HG02678 (cell line): ENCODE results near the gene USP54.
"Not testable (repeated sequence)": the region's sequence is repeated elsewhere in the genome, so short reads cannot be mapped to it uniquely, and the experiment has no call there.

Experiments
- ATAC-seq: cut with Tn5 transposase; IDR thresholded peaks from one replicate; pipeline ENCODE4 v1.9.1; 2021; ENCODE audit warnings: mild to moderate bottlenecking, moderate library complexity; ENCODE audit not compliant: unreplicated experiment

Gene USP54, protein sequence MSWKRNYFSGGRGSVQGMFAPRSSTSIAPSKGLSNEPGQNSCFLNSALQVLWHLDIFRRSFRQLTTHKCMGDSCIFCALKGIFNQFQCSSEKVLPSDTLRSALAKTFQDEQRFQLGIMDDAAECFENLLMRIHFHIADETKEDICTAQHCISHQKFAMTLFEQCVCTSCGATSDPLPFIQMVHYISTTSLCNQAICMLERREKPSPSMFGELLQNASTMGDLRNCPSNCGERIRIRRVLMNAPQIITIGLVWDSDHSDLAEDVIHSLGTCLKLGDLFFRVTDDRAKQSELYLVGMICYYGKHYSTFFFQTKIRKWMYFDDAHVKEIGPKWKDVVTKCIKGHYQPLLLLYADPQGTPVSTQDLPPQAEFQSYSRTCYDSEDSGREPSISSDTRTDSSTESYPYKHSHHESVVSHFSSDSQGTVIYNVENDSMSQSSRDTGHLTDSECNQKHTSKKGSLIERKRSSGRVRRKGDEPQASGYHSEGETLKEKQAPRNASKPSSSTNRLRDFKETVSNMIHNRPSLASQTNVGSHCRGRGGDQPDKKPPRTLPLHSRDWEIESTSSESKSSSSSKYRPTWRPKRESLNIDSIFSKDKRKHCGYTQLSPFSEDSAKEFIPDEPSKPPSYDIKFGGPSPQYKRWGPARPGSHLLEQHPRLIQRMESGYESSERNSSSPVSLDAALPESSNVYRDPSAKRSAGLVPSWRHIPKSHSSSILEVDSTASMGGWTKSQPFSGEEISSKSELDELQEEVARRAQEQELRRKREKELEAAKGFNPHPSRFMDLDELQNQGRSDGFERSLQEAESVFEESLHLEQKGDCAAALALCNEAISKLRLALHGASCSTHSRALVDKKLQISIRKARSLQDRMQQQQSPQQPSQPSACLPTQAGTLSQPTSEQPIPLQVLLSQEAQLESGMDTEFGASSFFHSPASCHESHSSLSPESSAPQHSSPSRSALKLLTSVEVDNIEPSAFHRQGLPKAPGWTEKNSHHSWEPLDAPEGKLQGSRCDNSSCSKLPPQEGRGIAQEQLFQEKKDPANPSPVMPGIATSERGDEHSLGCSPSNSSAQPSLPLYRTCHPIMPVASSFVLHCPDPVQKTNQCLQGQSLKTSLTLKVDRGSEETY (N-terminal part only)

DNA sequence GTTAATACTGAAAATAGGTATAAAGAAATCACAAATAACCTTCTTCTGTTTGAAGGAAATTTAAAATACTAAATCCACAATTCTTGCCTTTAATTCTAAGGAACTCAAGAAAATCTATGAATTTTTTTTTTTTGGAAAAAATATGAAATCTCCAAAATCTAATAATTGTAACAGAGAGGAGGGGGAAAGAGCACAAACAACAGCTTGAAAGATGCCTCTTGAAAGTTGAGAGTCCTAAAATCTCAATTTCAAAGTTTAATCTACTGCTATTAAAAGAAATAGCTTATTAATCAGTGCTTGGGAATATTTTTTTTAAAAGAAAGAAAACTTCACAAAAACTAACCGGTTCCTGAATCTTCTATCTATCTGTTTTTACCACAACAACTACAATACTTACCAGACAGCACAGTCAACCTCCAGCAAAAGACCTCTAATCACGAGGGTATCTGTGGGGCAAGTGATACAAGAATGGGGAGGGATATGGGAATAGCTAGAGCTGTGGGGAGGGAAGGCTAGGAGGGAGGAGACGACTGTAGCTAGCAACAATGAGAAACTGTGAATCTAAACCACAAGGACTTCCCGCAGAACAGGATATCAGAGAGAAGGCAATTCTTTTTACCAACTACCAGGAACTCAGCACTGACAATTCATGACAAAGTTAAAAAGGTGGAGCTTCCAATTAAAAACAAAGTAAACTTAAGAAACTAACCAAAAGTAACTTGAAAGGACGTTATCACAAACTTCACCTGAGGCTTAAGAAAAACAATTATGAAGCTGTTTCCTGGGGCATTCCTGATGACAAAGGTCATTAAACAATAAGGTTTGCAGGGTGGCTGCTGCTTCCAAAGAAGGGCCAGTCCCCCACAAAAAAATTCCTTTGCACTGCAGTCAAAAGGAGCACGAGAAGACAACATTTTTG, at the start of gene USP54:
USP54 (minus strand) TSS at position 462 of the 919 bp plus-strand sequence. CDS start 15,684 bp downstream, outside the sequence.
- ATAC-seq: no peak

DNA sequence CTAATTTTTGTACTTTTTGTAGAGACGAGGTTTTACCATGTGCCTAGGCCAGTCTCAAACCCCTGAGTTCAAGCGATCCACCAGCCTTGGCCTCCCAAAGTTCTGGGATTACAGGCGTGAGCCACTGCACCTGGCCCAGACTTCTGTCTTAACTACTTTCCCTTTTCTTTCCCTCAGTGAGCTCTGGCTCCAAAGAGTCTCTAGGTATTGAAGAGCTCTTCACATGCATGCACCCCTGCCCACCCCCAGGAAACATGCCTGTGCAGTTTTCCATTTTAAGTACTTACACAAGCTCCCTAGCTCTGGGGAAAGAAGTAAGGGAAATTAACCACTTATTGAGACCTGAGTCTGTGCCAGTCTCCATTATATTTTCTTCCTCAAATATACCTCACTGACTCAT, 48.1 kb upstream of the USP54 start:
- no peak for ATAC-seq

DNA sequence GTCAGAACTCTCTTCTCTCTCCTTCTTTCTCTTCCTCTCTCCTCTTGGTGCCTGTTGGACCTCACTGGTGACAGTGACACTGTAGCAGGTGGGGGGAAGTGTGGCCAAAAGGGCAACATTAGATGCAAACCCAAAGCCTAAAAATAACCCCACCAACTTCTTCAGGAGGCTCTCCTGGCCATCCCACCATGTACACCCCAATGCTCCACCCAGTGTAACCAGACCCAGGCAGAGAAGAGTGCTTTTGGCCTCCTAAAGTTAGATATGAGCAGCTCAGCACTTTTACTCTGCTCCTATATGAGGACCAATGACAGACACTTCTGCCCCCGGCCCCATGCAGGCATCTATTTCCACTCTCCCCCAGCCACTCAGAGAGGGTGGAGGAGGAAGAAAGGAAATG, 44.6 kb upstream of the USP54 start:
- no peak for ATAC-seq

DNA sequence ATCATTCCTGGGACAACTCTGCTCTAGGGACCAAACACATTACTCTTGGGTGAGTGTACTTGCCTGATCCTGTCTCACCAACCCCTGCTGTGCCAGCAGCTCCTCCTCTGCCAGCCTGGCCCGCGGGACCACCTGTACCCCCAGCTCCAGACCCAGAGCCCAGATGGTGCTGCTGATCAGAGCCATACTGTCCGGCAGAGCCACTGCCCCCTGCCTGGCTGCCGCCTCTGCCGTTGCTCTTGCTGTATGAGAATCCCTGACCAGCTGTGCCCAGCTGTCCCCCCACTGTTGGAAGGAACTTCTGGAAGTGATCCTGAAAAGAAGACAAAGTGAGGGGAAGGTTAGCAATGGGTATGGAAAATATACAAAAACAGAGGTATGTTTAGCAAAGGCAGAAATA, 43.3 kb upstream of the USP54 start:
- ATAC-seq: no peak

DNA sequence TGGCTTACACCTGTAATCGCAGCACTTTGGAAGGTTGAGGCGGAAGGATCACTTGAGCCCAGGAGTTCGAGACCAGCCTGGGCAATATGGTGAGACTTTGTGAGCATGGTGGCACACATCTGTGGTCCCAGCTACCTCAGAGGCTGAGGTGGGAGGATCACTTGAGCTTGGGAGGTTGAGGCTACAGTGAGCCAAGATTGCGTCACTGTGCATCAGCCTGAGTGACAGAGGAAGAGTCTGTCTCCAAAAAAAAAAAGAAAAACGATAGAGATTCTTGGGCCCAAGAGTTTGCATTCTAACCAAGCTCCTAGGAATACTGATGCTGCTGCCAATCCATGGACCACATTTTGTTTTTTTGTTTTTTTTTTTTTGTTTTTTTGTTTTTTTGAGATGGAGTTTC, 38.0 kb upstream of the USP54 start:
- ATAC-seq: no peak

DNA sequence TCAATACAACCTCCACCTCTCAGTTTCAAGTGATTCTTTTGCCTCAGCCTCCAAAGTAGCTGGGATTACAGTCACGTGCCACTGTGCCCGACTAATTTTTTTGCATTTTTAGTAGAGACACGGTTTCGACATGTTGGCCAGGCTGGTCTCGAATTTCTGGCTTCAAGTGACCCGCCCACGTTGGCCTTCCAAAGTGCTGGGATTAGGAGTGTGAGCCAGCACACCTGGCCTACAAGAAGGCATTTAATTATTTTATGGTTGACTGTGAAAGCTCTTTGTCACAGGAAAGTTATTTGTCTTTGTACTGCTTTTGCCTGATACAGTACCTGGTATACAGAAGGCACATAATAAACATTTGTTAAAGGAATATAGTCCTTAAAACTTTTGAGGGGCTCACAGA, 37.3 kb upstream of the USP54 start:
- no peak for ATAC-seq

DNA sequence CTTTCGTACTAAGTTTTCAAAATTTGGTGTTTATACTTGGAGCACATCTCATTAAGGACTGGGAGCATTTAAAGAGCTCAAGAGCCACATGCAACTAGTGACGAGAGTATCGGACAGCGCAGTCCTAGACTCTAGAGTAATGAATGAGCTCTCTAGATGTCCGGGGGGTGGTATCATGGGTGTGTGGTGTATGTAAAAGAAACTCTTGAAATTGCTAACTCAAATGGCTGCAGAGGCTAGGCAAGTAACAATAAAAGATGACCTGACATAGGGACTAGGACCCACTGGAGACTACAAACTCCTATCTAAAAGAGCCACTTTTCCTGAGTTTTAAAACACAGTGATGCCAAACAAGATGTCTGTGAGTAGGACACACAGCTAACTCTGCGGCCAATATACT, 36.2 kb upstream of the USP54 start:
- no peak for ATAC-seq

DNA sequence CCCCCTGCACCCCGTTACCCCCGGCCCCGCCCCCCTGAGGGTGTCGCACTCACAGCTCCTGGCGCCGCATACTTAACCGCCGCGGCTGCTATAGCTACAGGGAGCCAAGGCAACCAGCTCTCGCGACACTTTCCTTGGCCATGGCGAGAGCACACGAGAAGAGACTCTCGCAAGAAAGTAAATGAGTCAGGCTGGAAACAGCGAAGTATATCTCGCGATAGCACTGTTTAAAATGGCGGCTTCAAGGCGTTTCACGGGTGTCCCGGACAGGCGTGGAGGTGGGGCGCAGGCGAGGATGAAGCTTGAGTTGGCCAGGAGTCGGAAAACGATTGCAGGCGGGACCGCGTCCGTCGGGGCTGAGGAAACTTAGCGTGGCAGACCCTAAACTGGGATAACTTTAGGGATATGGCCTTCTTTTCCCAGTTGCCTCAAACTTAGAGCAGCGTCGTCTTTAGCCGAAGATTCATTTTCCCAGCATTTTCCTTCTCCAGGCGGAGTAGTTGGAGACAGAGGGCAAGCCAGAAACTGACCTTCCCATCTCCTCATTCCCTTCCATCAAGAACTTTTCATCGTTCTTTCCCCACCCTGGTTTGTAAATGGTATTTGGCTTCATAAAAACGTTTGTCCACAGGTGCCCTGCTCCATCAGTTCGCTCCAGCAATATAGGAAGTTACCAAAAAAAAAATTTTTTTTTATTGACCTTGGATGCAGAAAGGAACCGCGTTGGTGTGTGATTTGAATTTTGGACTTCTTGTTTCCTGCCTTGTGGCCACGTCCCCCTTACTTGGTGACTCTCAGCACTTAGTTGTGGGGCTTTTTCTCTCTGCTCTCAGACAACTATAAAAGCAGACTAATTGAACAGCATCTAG, 35.0 kb upstream of the USP54 start:
- peak; percentile 98 for ATAC-seq

DNA sequence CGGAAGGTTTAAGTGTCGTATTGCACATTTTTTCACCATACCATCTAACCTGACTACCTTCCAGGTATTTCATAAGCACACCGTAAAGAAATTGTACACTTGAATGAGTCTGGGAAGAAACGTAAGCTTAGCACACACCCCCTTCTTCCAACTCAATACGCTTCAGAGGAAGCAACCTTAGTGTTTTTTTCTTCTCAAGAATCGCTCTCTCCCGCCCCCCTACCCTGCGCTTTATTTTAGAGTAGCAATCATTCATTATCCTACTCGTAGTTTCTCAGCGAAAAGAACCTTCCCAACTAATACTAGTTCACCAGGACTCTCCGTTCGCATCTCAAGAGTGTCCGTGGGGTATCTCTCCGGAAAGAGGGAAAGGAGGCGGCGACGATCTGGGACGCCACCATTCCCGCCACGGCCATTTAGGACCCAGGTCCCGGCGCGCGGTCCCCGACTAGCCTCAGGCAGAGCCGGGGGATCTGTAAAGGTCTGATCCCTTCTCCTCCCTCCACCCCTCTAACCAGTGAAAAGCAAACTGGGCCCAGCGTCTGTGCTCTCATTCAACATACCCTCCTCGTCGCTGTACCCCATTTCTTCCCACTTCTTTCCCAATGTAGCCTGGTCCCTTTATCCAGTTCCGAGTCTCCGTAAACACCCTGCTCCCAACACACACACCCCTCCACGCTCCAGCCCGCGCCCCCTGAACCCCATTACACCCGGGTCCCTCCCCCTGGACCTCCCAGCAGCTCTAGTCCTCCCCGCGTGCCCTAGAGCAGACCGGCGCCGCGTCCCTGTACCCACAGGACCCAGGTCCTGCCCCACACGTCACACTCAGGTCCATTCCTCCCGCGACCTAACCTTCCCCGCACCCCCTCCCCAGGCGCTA, 34.1 kb upstream of the USP54 start:
- ATAC-seq: peak; percentile 29

DNA sequence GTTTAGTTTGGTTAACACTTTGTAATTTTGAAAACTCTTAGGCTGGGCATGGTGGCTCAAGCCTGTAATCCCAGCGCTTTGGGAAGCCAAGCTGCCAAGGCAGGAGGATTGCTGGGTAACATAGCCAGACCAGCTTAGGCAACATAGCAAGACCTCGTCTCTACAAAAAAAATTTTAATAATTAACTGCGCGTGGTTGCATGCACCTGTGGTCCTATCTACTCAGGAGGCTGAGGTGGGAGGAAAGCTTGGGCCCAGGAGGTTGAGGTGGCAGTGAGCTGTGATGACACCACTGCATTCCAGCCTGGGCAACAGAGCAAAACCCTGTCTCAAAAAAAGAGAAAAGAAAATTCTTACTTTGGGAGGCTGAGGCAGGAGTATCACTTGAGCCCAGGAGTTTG, 31.9 kb upstream of the USP54 start:
- ATAC-seq: no peak

DNA sequence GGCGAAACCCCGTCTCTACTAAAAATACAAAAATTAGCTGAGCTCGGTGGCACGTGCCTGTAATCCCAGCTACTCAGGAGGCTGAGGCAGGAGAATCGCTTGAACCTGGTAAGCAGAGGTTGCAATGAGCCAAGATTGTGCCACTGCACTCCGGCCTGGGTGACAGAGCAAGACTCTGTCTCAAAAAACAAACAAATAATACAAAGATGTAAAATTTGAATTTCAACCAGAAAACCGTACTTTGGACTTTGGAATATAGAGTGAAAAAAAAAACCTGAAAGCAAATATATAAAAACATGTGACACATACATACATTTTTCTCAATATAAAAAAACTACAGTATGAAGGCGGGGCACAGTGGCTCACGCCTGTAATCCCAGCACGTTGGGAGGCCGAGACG, 29.8 kb upstream of the USP54 start:
- not testable (repeated sequence) for ATAC-seq

DNA sequence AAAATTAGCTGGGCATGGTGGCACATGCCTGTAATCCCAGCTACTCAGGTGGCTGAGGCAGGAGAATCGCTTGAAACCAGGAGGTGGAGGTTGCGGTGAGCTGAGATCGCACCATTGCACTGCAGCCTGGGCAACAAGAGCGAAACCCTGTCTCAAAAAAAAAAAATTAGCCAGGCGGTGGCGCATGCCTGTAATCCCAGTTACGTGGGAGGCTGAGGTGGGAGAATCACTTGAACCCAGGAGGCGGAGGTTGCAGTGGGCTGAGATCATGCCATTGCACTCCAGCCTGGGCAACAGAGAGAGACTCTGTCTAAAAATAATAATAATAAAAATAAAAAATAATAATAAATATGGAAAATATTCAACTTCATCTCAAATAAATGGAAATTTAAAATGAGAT, 26.0 kb upstream of the USP54 start:
- not testable (repeated sequence) for ATAC-seq

DNA sequence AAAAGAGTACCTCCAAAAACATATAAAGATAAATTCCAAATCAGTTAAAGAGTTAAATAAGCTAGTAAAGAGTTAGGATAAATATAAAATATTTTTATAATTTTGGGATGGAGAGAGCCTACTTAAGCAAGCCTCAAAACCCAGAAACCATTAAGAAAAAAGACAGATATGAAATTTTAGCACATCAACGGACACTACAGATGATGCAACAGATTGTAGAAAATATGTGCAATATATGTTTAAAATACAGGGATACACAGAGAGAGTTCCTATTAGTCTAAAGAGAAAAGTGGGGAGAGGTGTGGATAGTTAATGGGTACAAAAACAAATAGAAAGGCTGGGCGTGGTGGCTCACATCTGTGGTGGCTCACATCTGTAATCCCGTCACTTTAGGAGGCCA, 23.6 kb upstream of the USP54 start:
- ATAC-seq: no peak

DNA sequence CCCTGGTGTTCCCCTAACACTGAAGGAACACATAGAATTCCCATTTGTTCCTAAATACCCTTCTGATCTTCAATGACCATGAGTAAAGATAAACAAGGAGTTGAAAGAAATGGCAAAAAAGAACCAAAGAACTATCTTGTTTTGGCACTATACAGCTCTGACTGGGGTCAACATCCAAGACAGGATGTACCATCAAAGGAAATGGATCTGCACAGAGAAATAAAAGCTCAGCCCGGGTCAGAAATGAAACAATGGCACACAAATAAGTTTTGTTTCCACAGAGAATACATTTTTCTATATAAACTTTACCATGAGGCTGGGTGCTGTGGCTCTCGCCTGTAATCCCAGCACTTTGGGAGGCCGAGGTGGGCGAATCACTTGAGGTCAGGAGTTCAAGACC, 18.0 kb upstream of the USP54 start:
- ATAC-seq: no peak

DNA sequence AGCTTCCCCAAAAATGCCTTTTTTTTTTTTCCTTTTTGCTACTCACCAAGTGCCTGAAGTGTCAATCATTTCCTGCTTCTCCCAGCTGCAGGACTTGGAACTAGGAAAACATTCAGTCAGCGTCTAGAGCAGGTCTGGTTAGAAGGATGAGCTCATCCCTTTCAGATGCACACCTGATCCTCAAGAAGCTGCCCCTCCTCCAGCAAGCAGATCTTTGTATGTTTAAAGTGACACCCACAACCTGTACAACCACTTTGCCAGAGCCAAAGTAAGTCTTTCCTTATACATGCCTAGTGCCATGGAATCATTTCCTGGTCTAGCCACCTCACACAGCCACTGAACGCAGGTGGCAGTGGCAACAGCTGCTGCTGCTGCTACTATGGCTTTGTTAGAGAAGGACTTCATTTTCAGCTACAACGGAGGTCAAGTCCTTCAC, 10.4 kb upstream of the USP54 start:
- no peak for ATAC-seq

DNA sequence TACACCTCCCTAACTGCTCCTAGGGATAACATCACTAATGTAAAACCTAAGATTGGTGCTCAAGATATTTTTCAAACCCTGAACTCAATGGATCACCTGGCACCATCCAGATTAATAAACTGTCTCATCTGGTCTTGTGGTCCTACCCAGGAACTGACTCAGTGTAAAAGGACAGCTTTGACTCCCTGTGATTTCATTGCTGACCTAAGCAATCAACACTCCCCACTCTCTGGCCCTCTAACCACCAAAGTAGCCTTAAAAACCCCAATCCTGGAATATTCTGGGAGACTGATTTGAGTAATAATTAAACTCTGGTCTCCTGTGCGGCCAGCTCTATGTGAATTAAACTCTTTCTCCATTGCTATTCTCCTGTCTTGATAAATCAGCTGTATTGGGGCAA, 6.2 kb upstream of the USP54 start:
- ATAC-seq: no peak

DNA sequence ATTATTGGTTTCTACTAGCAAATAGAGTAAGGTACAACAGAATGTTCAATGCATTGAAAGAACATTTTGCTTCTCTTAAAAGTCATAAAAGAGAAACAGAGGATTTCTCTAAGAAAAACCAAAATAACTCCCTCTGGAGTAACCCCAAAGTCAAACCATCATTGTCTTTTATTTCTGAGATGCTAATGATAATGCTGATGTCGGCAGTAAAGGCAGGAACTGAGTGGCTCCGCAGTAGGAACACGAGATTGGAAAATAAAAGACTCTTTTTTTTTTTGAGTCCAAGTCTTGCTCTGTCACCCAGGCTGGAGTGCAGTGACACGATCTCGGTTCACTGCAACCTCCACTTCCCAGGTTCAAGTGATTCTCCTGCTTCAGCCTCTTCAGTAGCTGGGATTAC, 2.7 kb upstream of the USP54 start:
- no peak for ATAC-seq

DNA sequence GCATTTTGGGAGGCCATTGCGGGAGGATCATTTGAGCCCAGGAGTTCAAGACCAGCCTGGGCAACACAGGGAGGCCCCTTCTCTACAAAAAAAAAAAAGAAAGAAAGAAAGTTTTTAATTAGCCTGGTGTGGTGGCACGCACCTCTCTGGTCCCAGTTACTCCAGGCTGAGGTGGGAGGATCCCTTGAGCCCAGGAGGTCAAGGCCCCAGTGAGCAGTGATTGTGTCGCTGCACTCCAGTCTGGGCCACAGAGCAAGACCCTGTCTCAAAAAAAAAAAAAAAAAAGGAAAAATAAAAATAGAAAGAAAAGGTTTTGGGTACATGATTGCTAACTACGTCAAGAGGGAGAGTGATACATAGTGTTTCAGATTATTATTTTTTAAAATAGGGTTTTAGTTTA, 2.0 kb upstream of the USP54 start:
- ATAC-seq: no peak
